GM12872 (cell line): ENCODE data around the gene PTGDS.

Experiments
- TF ChIP-seq, protein P1 (sequence below): IDR thresholded peaks from 3 replicates; pipeline ENCODE4 v1.5.1; 2011; ENCODE audit warnings: low read depth, mild to moderate bottlenecking, low read length, moderate library complexity; ENCODE audit not compliant: insufficient read depth

PTGDS gene

DNA sequence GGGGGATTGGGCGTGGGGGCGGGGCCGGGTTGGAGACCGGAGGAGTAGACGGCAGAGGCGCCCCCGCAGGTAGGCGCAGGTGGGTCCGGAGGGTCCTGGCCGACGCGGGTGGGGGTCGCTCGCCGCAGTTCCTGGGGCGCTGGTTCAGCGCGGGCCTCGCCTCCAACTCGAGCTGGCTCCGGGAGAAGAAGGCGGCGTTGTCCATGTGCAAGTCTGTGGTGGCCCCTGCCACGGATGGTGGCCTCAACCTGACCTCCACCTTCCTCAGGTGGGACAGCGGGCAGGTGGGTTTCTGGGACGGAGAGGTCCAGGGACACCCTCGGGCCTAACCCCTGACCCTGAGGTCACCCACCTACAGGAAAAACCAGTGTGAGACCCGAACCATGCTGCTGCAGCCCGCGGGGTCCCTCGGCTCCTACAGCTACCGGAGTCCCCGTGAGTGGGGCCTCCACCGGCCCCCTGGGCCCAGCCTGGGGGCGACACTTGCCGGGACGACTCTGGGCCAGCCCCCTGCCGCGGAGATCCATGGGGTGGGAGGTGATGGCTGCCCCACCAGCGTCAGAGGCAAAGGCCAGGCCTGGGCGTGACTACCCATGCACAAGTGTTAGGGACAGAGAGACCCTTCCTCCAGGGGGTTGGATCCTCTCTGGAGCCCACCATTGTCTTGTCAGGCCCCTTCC, 1.7 kb downstream of the PTGDS start:
- TF ChIP-seq, protein P1, sequence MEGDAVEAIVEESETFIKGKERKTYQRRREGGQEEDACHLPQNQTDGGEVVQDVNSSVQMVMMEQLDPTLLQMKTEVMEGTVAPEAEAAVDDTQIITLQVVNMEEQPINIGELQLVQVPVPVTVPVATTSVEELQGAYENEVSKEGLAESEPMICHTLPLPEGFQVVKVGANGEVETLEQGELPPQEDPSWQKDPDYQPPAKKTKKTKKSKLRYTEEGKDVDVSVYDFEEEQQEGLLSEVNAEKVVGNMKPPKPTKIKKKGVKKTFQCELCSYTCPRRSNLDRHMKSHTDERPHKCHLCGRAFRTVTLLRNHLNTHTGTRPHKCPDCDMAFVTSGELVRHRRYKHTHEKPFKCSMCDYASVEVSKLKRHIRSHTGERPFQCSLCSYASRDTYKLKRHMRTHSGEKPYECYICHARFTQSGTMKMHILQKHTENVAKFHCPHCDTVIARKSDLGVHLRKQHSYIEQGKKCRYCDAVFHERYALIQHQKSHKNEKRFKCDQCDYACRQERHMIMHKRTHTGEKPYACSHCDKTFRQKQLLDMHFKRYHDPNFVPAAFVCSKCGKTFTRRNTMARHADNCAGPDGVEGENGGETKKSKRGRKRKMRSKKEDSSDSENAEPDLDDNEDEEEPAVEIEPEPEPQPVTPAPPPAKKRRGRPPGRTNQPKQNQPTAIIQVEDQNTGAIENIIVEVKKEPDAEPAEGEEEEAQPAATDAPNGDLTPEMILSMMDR = no peak

DNA sequence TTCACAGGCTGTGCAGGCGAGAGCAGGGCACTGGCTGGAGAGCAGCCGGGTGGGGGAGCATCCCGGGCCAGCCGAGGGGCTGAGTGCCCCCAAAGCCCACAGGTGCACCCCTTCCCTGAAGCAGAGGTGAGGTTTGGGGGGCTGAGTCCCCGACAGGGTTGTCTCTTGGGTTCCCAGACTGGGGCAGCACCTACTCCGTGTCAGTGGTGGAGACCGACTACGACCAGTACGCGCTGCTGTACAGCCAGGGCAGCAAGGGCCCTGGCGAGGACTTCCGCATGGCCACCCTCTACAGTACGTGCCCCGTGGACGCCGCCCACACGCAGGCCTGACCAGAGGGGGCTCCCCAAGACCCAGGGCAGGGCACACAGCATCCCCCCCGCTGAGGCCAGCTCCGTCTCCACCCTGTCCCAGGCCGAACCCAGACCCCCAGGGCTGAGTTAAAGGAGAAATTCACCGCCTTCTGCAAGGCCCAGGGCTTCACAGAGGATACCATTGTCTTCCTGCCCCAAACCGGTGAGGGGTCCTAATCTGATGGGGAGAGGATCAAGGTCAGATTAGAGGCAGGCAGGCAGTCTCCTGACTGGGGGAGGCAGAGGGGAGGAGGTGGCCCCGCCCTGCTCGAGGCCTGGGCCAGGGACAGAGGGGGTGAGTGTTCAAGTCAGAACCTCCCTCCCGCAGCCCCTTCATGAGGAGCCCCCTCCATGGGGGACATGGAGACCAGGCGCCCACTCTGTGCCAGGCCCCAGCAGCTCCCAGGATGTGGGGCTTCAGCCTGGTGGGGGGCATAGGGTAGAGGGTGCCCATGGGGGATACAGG, 2.7 kb downstream of the PTGDS start:
- TF ChIP-seq, protein P1 = no peak

DNA sequence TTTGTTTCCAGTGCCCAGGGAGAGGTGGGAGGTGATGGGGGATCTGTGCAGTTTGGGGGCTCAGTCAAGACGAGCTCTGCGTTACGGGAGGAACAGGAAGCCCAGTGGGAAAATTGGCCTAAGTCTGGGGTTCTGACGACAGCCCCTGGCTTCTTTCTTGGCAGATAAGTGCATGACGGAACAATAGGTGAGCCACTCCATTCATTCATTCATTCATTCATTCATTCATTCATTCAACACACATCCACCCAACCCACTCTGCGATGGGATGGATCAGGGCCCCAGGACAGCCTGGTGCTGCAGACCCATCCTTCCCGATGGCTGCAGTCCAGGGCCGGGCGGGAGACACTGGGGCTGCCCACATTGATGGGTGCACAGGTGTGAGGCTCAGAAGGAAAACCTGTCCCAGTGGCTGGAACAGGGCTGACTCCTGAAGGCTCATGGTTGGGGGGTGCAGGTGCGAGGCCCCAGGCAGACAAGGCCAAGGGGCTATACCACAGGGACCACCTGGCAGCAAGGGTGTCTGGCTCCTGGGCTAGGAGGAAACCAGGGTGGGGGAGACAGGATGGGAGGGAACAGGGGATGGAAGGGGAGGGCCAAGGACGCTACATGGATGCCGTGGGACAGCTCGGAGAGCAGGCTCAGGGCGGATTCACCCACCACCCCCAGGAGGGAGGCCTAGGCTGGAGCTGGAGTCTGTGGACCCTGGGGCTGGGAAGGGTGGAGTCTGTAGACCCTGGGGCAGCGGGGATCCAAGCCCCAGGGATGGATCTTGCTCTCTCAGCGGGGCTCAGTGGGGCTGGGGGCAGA, 3.6 kb downstream of the PTGDS start:
- TF ChIP-seq, protein P1 = no peak

DNA sequence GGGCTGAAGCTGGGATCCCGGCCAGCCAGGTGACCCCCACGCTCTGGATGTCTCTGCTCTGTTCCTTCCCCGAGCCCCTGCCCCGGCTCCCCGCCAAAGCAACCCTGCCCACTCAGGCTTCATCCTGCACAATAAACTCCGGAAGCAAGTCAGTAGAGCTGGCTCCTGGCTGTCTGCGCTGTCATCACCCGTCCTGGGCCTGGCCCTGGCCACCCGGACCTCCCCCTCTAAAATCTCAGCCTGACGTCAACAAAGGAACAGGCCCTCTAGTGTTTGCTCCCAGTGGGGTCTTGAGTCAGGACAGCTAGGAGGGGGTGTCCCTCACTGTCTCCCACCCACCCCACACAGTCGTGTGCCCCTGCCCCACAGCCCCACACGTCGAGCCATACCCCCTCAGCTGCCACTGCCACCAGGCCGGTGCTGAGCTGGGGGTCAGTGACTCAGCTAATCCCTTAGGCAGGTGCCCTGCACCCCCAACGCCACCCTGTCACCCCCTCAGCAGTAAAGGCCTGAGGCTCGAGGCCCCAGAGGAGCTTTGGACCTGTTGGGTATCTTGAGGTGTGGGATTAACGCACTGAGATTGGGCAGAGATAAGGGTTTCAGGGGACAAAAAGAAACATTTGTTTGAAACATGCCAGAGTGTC, 4.4 kb downstream of the PTGDS start:
- TF ChIP-seq, protein P1 = no peak

DNA sequence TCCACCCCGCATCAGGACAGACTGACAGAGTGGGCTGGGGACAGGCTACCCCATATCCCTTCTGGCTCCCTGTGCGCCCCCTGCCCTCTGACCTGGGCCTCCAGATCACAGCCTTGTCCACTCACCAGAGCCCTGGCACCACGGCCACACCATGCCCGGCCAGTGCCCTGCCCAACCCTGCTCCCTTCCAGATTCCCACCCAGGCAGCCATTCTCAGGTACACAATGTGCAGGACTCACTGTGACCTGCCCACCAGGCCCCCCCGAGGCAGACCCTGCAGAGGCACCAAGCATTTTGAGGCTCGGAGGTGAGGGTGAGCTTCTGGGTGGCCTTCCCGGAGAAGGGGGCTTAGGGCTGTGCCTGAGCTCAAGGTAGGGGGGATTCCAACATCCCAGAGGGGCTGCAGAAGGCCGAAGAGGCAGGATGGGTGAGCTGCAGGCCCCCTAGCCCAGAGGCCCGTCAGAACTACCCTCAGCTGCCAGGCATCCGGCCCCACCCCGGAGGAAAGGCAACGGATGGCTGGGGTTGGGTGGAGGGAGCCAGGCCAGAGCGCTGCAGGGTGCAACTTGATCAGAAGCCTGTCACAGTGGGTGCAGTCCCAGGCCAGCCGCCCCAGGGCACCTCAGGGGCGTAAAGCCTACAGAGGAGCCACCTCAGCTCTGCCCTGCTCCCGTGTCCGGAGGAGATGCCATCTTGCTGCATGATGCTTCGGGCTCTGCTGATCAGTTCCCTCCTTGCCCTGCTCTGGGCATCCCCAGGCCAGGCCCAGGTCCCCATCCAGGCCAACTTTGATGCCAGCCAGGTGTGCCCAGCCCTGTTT, 5.1 kb downstream of the PTGDS start, which contains the start of gene LCNL1:
Gene LCNL1 (plus strand): TSS at position 762 of the 820 bp plus-strand sequence. CDS start 594 bp downstream, outside the sequence.
- TF ChIP-seq, protein P1 = no peak

DNA sequence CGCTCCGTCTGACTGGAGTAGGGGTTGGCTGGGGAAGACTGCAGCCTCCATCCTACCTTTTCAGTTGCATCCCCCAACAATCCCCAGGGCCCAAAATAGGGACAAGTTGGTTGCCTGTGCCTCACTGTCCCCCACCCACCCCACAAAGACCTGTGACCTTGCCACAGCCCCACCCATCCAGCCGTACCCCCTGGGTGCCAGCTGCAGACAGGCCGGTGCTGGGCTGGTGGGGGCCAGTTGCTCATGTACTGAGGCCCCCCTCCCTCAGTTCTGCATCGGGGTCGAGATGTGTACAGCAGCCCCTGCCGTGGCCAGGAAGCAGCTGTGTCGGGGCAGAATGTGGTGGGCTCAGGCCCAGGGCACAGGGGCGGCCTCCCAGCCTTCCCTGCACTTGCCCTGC, 5.9 kb downstream of the PTGDS start:
- TF ChIP-seq, protein P1 = no peak
